B cell (primary cell): Measurements from ENCODE around the gene LRRC3.

Source experiments
- EZH2 ChIP-seq: IDR thresholded peaks from 2 replicates; pipeline ENCODE4 v1.6.1; 2012; ENCODE audit warnings: borderline replicate concordance, low read depth, mild to moderate bottlenecking, moderate library complexity, low read length; ENCODE audit not compliant: insufficient read depth, poor library complexity, severe bottlenecking
- TF ChIP-seq, protein P1 (sequence below): fragments of 200-600 bp; IDR thresholded peaks from one replicate; pipeline ENCODE4 v1.8.0; 2022; ENCODE audit warnings: antibody characterized with exemption, mild to moderate bottlenecking

- TF ChIP-seq, protein P1, sequence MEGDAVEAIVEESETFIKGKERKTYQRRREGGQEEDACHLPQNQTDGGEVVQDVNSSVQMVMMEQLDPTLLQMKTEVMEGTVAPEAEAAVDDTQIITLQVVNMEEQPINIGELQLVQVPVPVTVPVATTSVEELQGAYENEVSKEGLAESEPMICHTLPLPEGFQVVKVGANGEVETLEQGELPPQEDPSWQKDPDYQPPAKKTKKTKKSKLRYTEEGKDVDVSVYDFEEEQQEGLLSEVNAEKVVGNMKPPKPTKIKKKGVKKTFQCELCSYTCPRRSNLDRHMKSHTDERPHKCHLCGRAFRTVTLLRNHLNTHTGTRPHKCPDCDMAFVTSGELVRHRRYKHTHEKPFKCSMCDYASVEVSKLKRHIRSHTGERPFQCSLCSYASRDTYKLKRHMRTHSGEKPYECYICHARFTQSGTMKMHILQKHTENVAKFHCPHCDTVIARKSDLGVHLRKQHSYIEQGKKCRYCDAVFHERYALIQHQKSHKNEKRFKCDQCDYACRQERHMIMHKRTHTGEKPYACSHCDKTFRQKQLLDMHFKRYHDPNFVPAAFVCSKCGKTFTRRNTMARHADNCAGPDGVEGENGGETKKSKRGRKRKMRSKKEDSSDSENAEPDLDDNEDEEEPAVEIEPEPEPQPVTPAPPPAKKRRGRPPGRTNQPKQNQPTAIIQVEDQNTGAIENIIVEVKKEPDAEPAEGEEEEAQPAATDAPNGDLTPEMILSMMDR = no peak
- TF ChIP-seq EZH2 = no peak
Measured at GRCh38 chr21:44473915-44474555, 18.7 kb downstream of the LRRC3 start.
